OCI-LY3 (cell line): ENCODE results near the gene VAV2.

Source experiments
- EZH2phosphoT487 ChIP-seq: fragments of 200-600 bp; shearing (Covaris generic); IDR thresholded peaks from 2 replicates; pipeline ENCODE4 v1.6.1; 2018; ENCODE audit warnings: antibody characterized with exemption, mixed run types, low read depth
- TF ChIP-seq, protein P1 (sequence below): fragments of 200-600, 300-600 bp; sonication (generic); IDR thresholded peaks from 2 replicates; pipeline ENCODE4 v1.5.1; 2014; ENCODE audit warnings: antibody characterized with exemption, low read length, low read depth

- TF ChIP-seq, protein P1, sequence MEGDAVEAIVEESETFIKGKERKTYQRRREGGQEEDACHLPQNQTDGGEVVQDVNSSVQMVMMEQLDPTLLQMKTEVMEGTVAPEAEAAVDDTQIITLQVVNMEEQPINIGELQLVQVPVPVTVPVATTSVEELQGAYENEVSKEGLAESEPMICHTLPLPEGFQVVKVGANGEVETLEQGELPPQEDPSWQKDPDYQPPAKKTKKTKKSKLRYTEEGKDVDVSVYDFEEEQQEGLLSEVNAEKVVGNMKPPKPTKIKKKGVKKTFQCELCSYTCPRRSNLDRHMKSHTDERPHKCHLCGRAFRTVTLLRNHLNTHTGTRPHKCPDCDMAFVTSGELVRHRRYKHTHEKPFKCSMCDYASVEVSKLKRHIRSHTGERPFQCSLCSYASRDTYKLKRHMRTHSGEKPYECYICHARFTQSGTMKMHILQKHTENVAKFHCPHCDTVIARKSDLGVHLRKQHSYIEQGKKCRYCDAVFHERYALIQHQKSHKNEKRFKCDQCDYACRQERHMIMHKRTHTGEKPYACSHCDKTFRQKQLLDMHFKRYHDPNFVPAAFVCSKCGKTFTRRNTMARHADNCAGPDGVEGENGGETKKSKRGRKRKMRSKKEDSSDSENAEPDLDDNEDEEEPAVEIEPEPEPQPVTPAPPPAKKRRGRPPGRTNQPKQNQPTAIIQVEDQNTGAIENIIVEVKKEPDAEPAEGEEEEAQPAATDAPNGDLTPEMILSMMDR, result no peak
- no peak for TF ChIP-seq EZH2phosphoT487
Observed at GRCh38 chr9:133917375-133917774, 74.7 kb downstream of the VAV2 start.
